Ovary (tissue), 9 donors: ENCODE measurements around the gene LDB1. TPM values are rescaled to one million over a fixed set of nuclear protein-coding genes. Genes with fewer than 3 reads are reported as not detected.

Experiments
- DNase-seq, 5 donors: peaks; one replicate each; pipeline ENCODE4 v3.0.0-alpha.2; 2019 to 2020
- H3K27ac ChIP-seq, 2 donors: fragments of 200-600 bp; one replicate each; pipeline versions ENCODE4 v1.5.1 to v1.8.0; 2019 to 2022
- H3K27me3 ChIP-seq: fragments of 200-600 bp; one replicate; pipeline ENCODE4 v1.8.0; 2022
- H3K36me3 ChIP-seq: fragments of 200-600 bp; sonication (generic); one replicate; pipeline ENCODE4 v1.5.1; 2019
- H3K4me1 ChIP-seq: one replicate; pipeline ENCODE4 v1.8.1; 2013; ENCODE audit warnings: mild to moderate bottlenecking, moderate library complexity; ENCODE audit not compliant: insufficient read depth
- H3K4me3 ChIP-seq: fragments of 200-600 bp; sonication (generic); one replicate; pipeline ENCODE4 v1.5.1; 2017
- H3K9me3 ChIP-seq, 2 donors: fragments of 200-600 bp in 1 of 2; sonication (generic) in 1 of 2; one replicate each; pipeline versions ENCODE4 v1.5.1 to v1.8.1; 2013 to 2019; ENCODE audit warnings: mild to moderate bottlenecking in 1 of 2, moderate library complexity in 1 of 2
- CTCF ChIP-seq, 3 donors: fragments of 450-650 bp in 2 of 3; fragments of 200-600 bp in 1 of 3; IDR thresholded peaks; one replicate each; pipeline versions ENCODE4 v1.5.1 to v1.8.0; 2016 to 2022; ENCODE audit warnings: antibody characterized with exemption in 3 of 3, mild to moderate bottlenecking in 1 of 3
- EP300 ChIP-seq: sonication (generic); formaldehyde crosslinking; IDR thresholded peaks from one replicate; pipeline ENCODE4 v1.6.1; 2017; ENCODE audit warnings: antibody characterized with exemption
- POLR2A ChIP-seq: fragments of 450-650 bp; IDR thresholded peaks from one replicate; pipeline ENCODE4 v1.6.1; 2017; ENCODE audit warnings: antibody characterized with exemption, mild to moderate bottlenecking, moderate library complexity
- WGBS, 3 donors: extraction: QIAGEN DNeasy Blood & Tissue Kit in 1 of 3; methylation state at CpG; one replicate each; pipeline versions ENCODE4 v1.1.5 to v1.1.7; 2013 to 2017; 5-methylcytosine and 5-hydroxymethylcytosine counted together
- intact Hi-C, 4 donors: fragments of 100-400 bp; cut with DNase I; formaldehyde crosslinking; loops; one replicate each; pipeline versions ENCODE4 v1.11.0 to v1.15.1; 2022 to 2023
- polyA plus RNA-seq, 2 donors: library from polyadenylated mRNA; stranded (reverse); fragments of 200-250 nt in 1 of 2; fragments of 350-450 nt in 1 of 2; fragmentation: Illumina TruSeq in 1 of 2; extraction: RNeasy Lipid Tissue Mini Kit (QIAGEN cat#74804) in 1 of 2; gene quantifications; one replicate each; pipeline ENCODE4 v1.2.3, GENCODE V29; 2013 to 2014
- total RNA-seq, 7 donors: library from RNA; depleted of rRNA in 2 of 7; stranded (reverse); fragments of >200 nt in 2 of 7; fragmentation: NEBNext Ultra II Directional in 3 of 7; extraction: Animal tissue kit (Norgen Biotek cat#: 25700) in 3 of 7; gene quantifications; one replicate each; pipeline versions ENCODE4 v1.1.0 to v1.2.4, GENCODE V29; 2016 to 2023
- donor health status: DM: no; HTN: no; CAD: no; lungs with moderate emphysema.
- donor health status: DM: no; HTN: no; CAD: no.
- donor health status: Bipolar disorder and iron deficiency.
- donor health status: DM: yes; HTN: yes; CAD: no.
- donor health status: DM: no; HTN: no; CAD: no.
- donor health status: DM: yes; HTN: yes; CAD: no.

LDB1 gene
- total and polyA plus RNA-seq, 9 donors: 59.0 to 141 (median 93.2) TPM

- Histone ChIP-seq H3K27ac (peak within 1 kb of the TSS; percentile 92), H3K4me1 (peaks cover 7% of the 10 kb centered on the region), H3K36me3 (no peaks in the 10 kb centered on the region), H3K4me3 (peak within 1 kb of the TSS; percentile 70), H3K9me3 (no peaks in the 10 kb centered on the region), H3K27me3 (no peaks in the 10 kb centered on the region)
- peak; percentile 97 to 98 (median 98) for DNase-seq
- 0% methylated on average over 30 to 64 of the region's 64 CpGs for WGBS, 3 donors
- TF ChIP-seq POLR2A (peak; percentile 93), EP300 (no peak), CTCF (IDR thresholded peaks at IDR 0.05) (peak; percentile 83 to 96 (median 95))
- intact Hi-C loops: no loop called here
Observed at GRCh38 chr10:102132563-102133372, 12.6 kb upstream of the LDB1 start, which contains the start of gene PPRC1. Gene PPRC1 (plus strand): TSS chr10:102133040. CDS start chr10:102133069, 29 bp downstream.

- intact Hi-C loops: no loop called here
- Histone ChIP-seq H3K4me1 (peaks cover 7% of the 10 kb centered on the region), H3K4me3 (peak overlapping the region; percentile 70), H3K9me3 (no peaks in the 10 kb centered on the region), H3K27me3 (no peaks in the 10 kb centered on the region), H3K36me3 (no peaks in the 10 kb centered on the region), H3K27ac (peak overlapping the region in 1 of 2 donors; percentile 92)
- TF ChIP-seq POLR2A: no peak
- TF ChIP-seq CTCF (IDR thresholded peaks at IDR 0.05): no peak
- TF ChIP-seq EP300: no peak
- DNase-seq: no peak
- 21 to 23% (median 23%) methylated on average over 8 of the region's 8 CpGs for WGBS, 3 donors
Observed at GRCh38 chr10:102132193-102132562, 12.0 kb upstream of the LDB1 start.

GRCh38 chr10:102131286-102132170, 11.4 kb upstream of the LDB1 start:
- no peak for DNase-seq
- TF ChIP-seq EP300 (no peak), POLR2A (no peak)
- Histone ChIP-seq H3K4me1 (peaks cover 4% of the 10 kb centered on the region), H3K4me3 (no peak overlapping the region), H3K9me3 (no peaks in the 10 kb centered on the region), H3K36me3 (no peaks in the 10 kb centered on the region), H3K27me3 (no peaks in the 10 kb centered on the region), H3K27ac (no peak overlapping the region)
- intact Hi-C loops: no loop called here
- 88 to 90% (median 90%) methylated on average over 8 of the region's 8 CpGs for WGBS, 3 donors

- peaks cover 10% of the 10 kb centered on the region for H3K4me1 ChIP-seq
- peak overlapping the region in 1 of 2 donors; percentile 99 for H3K27ac ChIP-seq
- no peaks in the 10 kb centered on the region for H3K27me3 ChIP-seq
- no peak for DNase-seq
- no peaks in the 10 kb centered on the region for H3K9me3 ChIP-seq
- H3K36me3 ChIP-seq: no peaks in the 10 kb centered on the region
- WGBS, 3 donors: 94 to 96% (median 94%) methylated on average over 3 of the region's 3 CpGs
- TF ChIP-seq POLR2A (no peak), EP300 (no peak), CTCF (IDR thresholded peaks at IDR 0.05) (no peak)
- intact Hi-C loops: no loop called here
- H3K4me3 ChIP-seq: no peak overlapping the region
Observed at GRCh38 chr10:102123223-102123622, 3.1 kb upstream of the LDB1 start.
